AG09309 (cell line): ENCODE results near the gene PLPPR2.

ENCODE experiments used
- DNase-seq: peaks from one replicate; pipeline ENCODE4 v3.0.0-alpha.2; 2010; ENCODE audit warnings: low read depth
- H3K4me3 ChIP-seq: 2 replicates; pipeline ENCODE4 v1.5.1; 2011; ENCODE audit warnings: mild to moderate bottlenecking, low read depth, low read length, moderate library complexity; ENCODE audit not compliant: control insufficient read depth
- TF ChIP-seq, protein P1 (sequence below): IDR thresholded peaks from 2 replicates; pipeline ENCODE4 v1.5.1; 2011; ENCODE audit warnings: mild to moderate bottlenecking, low read depth, low read length, inconsistent platforms; ENCODE audit not compliant: insufficient read depth, control insufficient read depth; ENCODE audit errors: missing control alignments

The PLPPR2 gene

DNA sequence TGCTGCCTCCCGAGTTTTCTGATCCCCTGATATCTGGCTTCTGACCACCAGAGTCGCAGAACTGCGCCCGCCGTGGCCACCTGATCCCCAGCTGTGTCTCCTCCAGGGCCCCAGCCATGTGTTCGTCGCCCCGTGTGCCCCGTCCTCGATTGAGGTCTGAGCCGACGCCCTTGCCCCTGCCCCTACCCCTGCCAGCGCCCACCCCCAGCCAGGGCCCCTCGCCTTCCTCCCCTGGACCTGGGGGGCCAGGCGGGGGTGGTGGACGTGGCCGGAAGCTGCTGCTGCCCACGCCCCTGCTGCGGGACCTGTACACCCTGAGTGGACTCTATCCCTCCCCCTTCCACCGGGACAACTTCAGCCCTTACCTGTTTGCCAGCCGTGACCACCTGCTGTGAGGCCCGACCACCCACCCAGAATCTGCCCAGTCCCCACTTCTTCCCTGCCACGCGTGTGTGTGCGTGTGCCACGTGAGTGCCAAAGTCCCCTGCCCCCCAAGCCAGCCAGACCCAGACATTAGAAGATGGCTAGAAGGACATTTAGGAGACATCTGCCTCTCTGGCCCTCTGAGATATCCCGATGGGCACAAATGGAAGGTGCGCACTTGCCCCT, 9.2 kb downstream of the PLPPR2 start:
- DNase-seq, result no peak
- TF ChIP-seq, protein P1, sequence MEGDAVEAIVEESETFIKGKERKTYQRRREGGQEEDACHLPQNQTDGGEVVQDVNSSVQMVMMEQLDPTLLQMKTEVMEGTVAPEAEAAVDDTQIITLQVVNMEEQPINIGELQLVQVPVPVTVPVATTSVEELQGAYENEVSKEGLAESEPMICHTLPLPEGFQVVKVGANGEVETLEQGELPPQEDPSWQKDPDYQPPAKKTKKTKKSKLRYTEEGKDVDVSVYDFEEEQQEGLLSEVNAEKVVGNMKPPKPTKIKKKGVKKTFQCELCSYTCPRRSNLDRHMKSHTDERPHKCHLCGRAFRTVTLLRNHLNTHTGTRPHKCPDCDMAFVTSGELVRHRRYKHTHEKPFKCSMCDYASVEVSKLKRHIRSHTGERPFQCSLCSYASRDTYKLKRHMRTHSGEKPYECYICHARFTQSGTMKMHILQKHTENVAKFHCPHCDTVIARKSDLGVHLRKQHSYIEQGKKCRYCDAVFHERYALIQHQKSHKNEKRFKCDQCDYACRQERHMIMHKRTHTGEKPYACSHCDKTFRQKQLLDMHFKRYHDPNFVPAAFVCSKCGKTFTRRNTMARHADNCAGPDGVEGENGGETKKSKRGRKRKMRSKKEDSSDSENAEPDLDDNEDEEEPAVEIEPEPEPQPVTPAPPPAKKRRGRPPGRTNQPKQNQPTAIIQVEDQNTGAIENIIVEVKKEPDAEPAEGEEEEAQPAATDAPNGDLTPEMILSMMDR, result no peak
- H3K4me3 ChIP-seq, result no peak overlapping the region

DNA sequence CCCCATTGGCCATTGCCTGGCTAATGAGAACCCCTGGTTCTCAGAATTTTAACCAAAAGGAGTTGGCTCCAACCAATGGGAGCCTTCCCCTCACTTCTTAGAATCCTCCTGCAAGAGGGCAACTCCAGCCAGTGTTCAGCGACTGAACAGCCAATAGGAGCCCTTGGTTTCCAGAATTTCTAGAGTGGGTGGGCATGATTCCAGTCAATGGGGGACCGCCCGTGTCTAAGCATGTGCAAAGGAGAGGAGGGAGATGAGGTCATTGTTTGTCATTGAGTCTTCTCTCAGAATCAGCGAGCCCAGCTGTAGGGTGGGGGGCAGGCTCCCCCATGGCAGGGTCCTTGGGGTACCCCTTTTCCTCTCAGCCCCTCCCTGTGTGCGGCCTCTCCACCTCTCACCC, 9.7 kb downstream of the PLPPR2 start:
- no peak overlapping the region for H3K4me3 ChIP-seq
- TF ChIP-seq, protein P1, result no peak

DNA sequence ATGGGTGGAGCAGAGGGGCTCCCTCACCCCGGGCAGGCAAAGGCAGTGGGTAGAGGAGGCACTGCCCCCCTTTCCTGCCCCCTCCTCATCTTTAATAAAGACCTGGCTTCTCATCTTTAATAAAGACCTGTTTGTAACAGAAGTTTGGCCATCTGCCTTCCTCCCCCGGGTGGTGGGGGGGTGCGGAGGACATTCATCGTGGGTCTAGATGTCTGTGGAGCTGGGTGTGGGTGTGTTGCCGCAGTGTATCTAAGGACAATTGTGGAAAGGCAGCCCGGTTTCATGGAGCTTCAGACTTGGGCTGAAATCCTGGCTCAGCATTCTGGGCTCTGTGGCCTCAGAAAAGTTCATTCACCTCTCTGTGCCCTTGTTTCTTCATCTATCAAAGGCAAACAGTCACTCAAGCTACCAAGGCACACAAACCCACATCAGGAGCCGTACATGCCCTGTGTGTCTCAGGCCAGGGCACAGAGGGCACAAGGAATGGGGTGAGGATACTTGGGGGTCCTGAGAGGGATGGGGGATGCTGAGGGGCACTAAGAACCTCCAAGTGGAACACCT, 10.4 kb downstream of the PLPPR2 start:
- TF ChIP-seq, protein P1, result no peak
- H3K4me3 ChIP-seq, result no peak overlapping the region
- no peak for DNase-seq

More for the DNA sequence above, 9.7 kb downstream of the PLPPR2 start:
- DNase-seq, result no peak

DNA sequence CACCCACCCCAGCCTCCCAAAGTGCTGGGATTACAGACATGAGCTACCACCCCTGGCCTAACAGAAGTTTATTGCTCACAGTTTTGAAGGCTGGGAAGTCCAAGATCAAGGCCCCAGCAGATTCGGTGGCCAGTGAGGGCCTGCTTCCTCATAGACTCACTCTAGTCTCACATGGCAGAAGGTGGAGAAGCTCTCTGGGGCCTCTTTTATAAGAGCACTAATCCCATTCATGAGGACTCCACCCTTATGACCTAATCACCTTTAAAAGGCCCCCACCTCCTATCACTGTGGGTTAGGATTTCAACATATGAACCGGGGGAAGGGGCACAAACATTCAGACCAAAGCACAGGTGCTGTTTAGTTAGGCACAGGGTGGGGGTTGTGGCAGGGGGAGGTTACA, 12.3 kb downstream of the PLPPR2 start:
- H3K4me3 ChIP-seq, result no peak overlapping the region
- TF ChIP-seq, protein P1, result no peak
- DNase-seq, result no peak

DNA sequence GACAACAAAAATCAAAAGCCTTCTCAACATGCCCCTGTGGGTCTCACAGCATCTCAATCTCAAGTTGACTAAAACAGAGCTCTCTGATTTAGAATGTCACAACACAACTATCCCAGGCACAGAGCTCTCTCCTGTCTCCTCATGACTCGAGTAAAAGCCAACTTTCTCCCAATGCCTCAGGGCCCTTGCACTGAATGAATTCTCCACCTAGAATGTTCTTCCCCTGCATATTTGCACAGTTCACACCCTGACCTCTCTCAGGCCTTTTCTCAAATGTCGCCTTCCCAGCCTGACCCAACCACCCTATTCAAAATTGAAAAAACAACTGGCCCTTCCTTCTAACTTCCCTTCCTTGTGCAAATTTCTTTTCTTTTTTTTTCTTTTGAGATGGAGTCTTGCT, 15.5 kb downstream of the PLPPR2 start:
- TF ChIP-seq, protein P1, result no peak
- DNase-seq, result no peak

DNA sequence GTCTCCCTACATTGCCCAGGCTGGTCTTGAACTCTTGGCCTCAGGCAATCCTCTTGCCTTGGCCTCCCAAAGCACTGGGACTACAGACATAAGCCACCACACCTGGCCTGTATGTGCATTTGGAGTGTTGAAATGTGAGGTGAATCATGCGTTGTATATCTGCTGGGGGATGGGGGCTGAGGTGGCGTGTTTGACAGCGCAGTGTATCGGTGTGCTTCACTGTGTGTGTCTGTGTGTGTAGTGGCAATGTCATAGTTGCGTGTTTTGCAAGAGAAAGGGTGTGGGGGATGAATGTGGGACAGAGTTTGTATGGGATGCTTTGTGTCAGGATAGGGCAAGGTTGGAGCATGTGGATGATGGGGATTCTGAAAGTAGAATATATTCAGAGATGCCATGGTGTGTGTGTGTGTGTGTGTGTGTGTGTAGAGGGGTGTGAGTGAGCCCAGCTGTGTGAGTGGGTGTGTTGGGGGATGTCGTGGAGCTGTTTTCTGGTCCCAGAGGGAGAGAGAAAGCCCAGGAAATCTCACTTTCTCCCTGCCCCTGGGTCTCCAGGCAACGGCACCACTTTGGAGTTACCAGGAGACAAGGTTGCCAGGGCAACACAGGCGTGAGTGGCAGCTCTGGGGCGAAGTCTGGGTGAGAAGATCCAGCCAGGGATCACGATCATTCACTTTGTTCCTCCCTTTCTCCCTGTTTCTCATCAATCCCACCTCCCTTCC, 18.1 kb downstream of the PLPPR2 start:
- DNase-seq, result no peak
- TF ChIP-seq, protein P1, result no peak
- H3K4me3 ChIP-seq, result no peak overlapping the region

More for the DNA sequence above, 15.5 kb downstream of the PLPPR2 start:
- H3K4me3 ChIP-seq, result no peak overlapping the region
